HepG2 (cell line): ENCODE measurements around the gene OPA3. TPM values are rescaled to one million over a fixed set of nuclear protein-coding genes. Genes with fewer than 3 reads are reported as not detected.

Experiments used
- BHLHE40 ChIP-seq: IDR thresholded peaks from 2 replicates; pipeline ENCODE4 v1.6.1; 2011; ENCODE audit warnings: low read length, improper control_type of control experiment
- GMEB2 ChIP-seq: IDR thresholded peaks from 2 replicates; pipeline ENCODE4 v1.6.1; 2016; ENCODE audit warnings: missing biosample characterization, missing genetic modification reagents, low read depth
- HNF4A ChIP-seq: sonication (generic); formaldehyde crosslinking; IDR thresholded peaks from 2 replicates; pipeline ENCODE4 v1.4.0; 2020; ENCODE audit warnings: missing genetic modification reagents
- IRF2 ChIP-seq: IDR thresholded peaks from 2 replicates; pipeline ENCODE4 v1.6.1; 2018; ENCODE audit warnings: missing genetic modification reagents, missing compliant biosample characterization
- KLF11 ChIP-seq: IDR thresholded peaks from 2 replicates; pipeline ENCODE4 v1.6.1; 2016; ENCODE audit warnings: missing compliant biosample characterization
- MAZ ChIP-seq, 2 experiments: sonication (generic) in 1 of 2; formaldehyde crosslinking in 1 of 2; IDR thresholded peaks; 2 replicates each; pipeline versions ENCODE4 v1.5.0 to v1.6.1; 2012 to 2020; ENCODE audit warnings: low read depth in 2 of 2, mild to moderate bottlenecking in 2 of 2, borderline replicate concordance in 1 of 2, improper control_type of control experiment in 1 of 2, low read length in 1 of 2, missing genetic modification reagents in 1 of 2, moderate library complexity in 1 of 2
- NAIF1 ChIP-seq: sonication (generic); formaldehyde crosslinking; IDR thresholded peaks from 2 replicates; pipeline ENCODE4 v1.5.0; 2020; ENCODE audit warnings: mild to moderate bottlenecking, missing genetic modification reagents, borderline replicate concordance
- PHB2 ChIP-seq: fragments of 450-650 bp; IDR thresholded peaks from 2 replicates; pipeline ENCODE4 v1.6.1; 2018; ENCODE audit not compliant: partially characterized antibody
- RFX1 ChIP-seq: fragments of 450-650 bp; IDR thresholded peaks from 2 replicates; pipeline ENCODE4 v1.6.1; 2017
- SAFB2 ChIP-seq: sonication (generic); formaldehyde crosslinking; IDR thresholded peaks from 2 replicates; pipeline ENCODE4 v1.5.1; 2020; ENCODE audit warnings: missing genetic modification reagents, low read depth, mild to moderate bottlenecking, borderline replicate concordance
- SIN3A ChIP-seq: IDR thresholded peaks from 2 replicates; pipeline ENCODE4 v1.6.1; 2011; ENCODE audit warnings: low read depth, mild to moderate bottlenecking, control low read depth, low read length, borderline replicate concordance
- STAG1 ChIP-seq: sonication (generic); formaldehyde crosslinking; IDR thresholded peaks from 2 replicates; pipeline ENCODE4 v1.4.0; 2020; ENCODE audit warnings: missing genetic modification reagents
- TOPORS ChIP-seq: sonication (generic); formaldehyde crosslinking; IDR thresholded peaks from 2 replicates; pipeline ENCODE4 v1.8.0; 2023; ENCODE audit warnings: mild to moderate bottlenecking, missing genetic modification reagents
- ZBTB37 ChIP-seq: sonication (generic); formaldehyde crosslinking; IDR thresholded peaks from 2 replicates; pipeline ENCODE4 v1.4.0; 2020; ENCODE audit warnings: mild to moderate bottlenecking, missing genetic modification reagents
- ZFYVE20 ChIP-seq: sonication (generic); formaldehyde crosslinking; IDR thresholded peaks from 2 replicates; pipeline ENCODE4 v1.8.0; 2023; ENCODE audit warnings: low read depth, mild to moderate bottlenecking, moderate library complexity, missing genetic modification reagents, borderline replicate concordance
- ZNF318 ChIP-seq: sonication (generic); formaldehyde crosslinking; IDR thresholded peaks from 2 replicates; pipeline ENCODE4 v1.4.0; 2020; ENCODE audit warnings: mild to moderate bottlenecking, missing genetic modification reagents
- ZNF629 ChIP-seq: sonication (generic); formaldehyde crosslinking; conservative IDR thresholded peaks from 2 replicates; pipeline ENCODE4 v1.5.0; 2020; ENCODE audit warnings: missing genetic modification reagents
- ZNF749 ChIP-seq: sonication (generic); formaldehyde crosslinking; IDR thresholded peaks from 2 replicates; pipeline ENCODE4 v1.8.0; 2022; ENCODE audit warnings: mild to moderate bottlenecking, missing genetic modification reagents, moderate library complexity, borderline replicate concordance
- ZSCAN12 ChIP-seq: sonication (generic); formaldehyde crosslinking; IDR thresholded peaks from 2 replicates; pipeline ENCODE4 v1.9.0; 2021; ENCODE audit warnings: mild to moderate bottlenecking, missing genetic modification reagents
- polyA plus RNA-seq, 8 experiments: library from polyadenylated mRNA; depleted of rRNA in 3 of 8; stranded (reverse) in 7 of 8; unstranded in 1 of 8; fragments of >200 nt; fragmentation: Illumina TruSeq in 4 of 8; extraction: Trizol in 4 of 8; gene quantifications; 2 replicates each; pipeline versions ENCODE4 v1.2.1 to v1.2.3, GENCODE V29; 2011 to 2016; ENCODE audit warnings: low read depth in 4 of 8, missing spikeins in 1 of 8, mixed read lengths in 1 of 8; ENCODE audit not compliant: insufficient read depth in 1 of 8
- total RNA-seq, 5 experiments: library from RNA; depleted of rRNA; stranded (reverse); fragments of >200 nt; fragmentation: Illumina TruSeq; extraction: Trizol; gene quantifications; 2 replicates each; pipeline ENCODE4 v1.2.3, GENCODE V29; 2016; ENCODE audit warnings: low read depth in 1 of 5

Gene OPA3
- total and polyA plus RNA-seq, 2 of the 13 experiments (the other 11 are each of a cell fraction or from before 2014, with no cell fraction given): 8.3 to 17.7 TPM

- TF ChIP-seq ZNF318 (CRISPR knock-in tag) (no peak), BHLHE40 (no peak), SIN3A (peak; percentile 39; the same call in 1 of the 2 replicates), MAZ (IDR thresholded peaks at IDR 0.05; ENCODE audit: borderline replicate concordance, low read depth, low read length) (no peak), MAZ (CRISPR knock-in tag; IDR thresholded peaks at IDR 0.05; ENCODE audit: low read depth) (no peak), ZSCAN12 (no peak), ZFYVE20 (CRISPR knock-in tag) (no peak), GMEB2 (no peak), ZNF629 (CRISPR knock-in tag) (no peak), RFX1 (no peak), SAFB2 (no peak), STAG1 (CRISPR knock-in tag) (no peak), NAIF1 (no peak), HNF4A (CRISPR knock-in tag) (no peak), ZNF749 (CRISPR knock-in tag) (no peak), IRF2 (CRISPR knock-in tag) (no peak), ZBTB37 (CRISPR knock-in tag) (peak; percentile 66; the same call in 1 of the 2 replicates), PHB2 (no peak), KLF11 (CRISPR knock-in tag) (peak; percentile 57; the same call in 1 of the 2 replicates), TOPORS (CRISPR knock-in tag) (no peak)
These were observed 7.3 kb downstream of the OPA3 start (continued) for GRCh38 chr19:45577111-45577905.
